ENCODE data around the gene RALBP1.

GRCh38 chr18:9436206-9436929 lies 38.9 kb upstream of the RALBP1 start:
- TF ChIP-seq POLR2A (IDR thresholded peaks at IDR 0.05): no peak
- TF ChIP-seq CTCF (IDR thresholded peaks at IDR 0.05): no peak
- TF ChIP-seq POLR2AphosphoS5 (IDR thresholded peaks at IDR 0.05): no peak
